Right lobe of liver (tissue), 6 donors: Measurements from ENCODE around the gene SLC28A3. TPM values are rescaled to one million over a fixed set of nuclear protein-coding genes. Genes with fewer than 3 reads are reported as not detected.

Experiments used
- ATAC-seq, 4 donors: fragments of 200-7000 bp; cut with Tn5 transposase; one replicate each; pipeline ENCODE4 v1.9.1; 2020; ENCODE audit warnings: mild to moderate bottlenecking in 4 of 4, moderate library complexity in 4 of 4
- DNase-seq, 3 donors: peaks; one replicate each; pipeline ENCODE4 v3.0.0-alpha.2; 2020
- H3K27ac ChIP-seq, 3 donors: fragments of 200-600 bp; one replicate each; pipeline ENCODE4 v1.8.0; 2022
- H3K27me3 ChIP-seq, 2 donors: fragments of 200-600 bp; one replicate each; pipeline ENCODE4 v1.8.0; 2022
- H3K36me3 ChIP-seq, 4 donors: fragments of 200-600 bp; sonication (generic) in 1 of 4; one replicate each; pipeline versions ENCODE4 v1.5.1 to v1.8.0; 2017 to 2022; ENCODE audit warnings: control low read depth in 1 of 4
- H3K4me1 ChIP-seq, 4 donors: fragments of 200-600 bp; sonication (generic) in 1 of 4; one replicate each; pipeline versions ENCODE4 v1.5.1 to v1.8.0; 2017 to 2022; ENCODE audit warnings: control low read depth in 1 of 4
- H3K4me3 ChIP-seq, 3 donors: fragments of 200-600 bp; one replicate each; pipeline ENCODE4 v1.8.0; 2022
- H3K9me3 ChIP-seq, 4 donors: fragments of 200-600 bp; sonication (generic) in 1 of 4; one replicate each; pipeline versions ENCODE4 v1.5.1 to v1.8.0; 2017 to 2022; ENCODE audit warnings: control low read depth in 1 of 4
- POLR2A ChIP-seq: fragments of 450-650 bp; IDR thresholded peaks from one replicate; pipeline ENCODE4 v1.6.1; 2017; ENCODE audit warnings: antibody characterized with exemption, mild to moderate bottlenecking
- WGBS: methylation state at CpG from one replicate; pipeline ENCODE4 v1.1.6; 2018; ENCODE audit warnings: low coverage, low lambda C conversion rate; ENCODE audit not compliant: insufficient coverage; ENCODE audit errors: missing lambda C conversion rate; 5-methylcytosine and 5-hydroxymethylcytosine counted together
- intact Hi-C, 2 donors: fragments of 100-400 bp; cut with DNase I; formaldehyde crosslinking; loops; one replicate each; pipeline versions ENCODE4 v1.11.2 to v1.14.1; 2022
- total RNA-seq, 6 experiments: library from RNA; depleted of rRNA in 2 of 6; stranded (reverse); fragments of >200 nt in 2 of 6; fragmentation: NEBNext Ultra II Directional in 3 of 6; extraction: Animal tissue kit (Norgen Biotek cat#: 25700) in 3 of 6; gene quantifications; one replicate each; pipeline versions ENCODE4 v1.1.0 to v1.2.4, GENCODE V29; 2016 to 2023
- TF ChIP-seq, protein P1 (sequence below), 4 donors: fragments of 200-600 bp in 3 of 4; fragments of 450-650 bp in 1 of 4; IDR thresholded peaks; one replicate each; pipeline versions ENCODE4 v1.5.1 to v1.8.0; 2016 to 2022; ENCODE audit warnings: antibody characterized with exemption in 4 of 4, mild to moderate bottlenecking in 2 of 4
- donor health status: DM: no; HTN: yes; CAD: no.
- donor health status: DM: no; HTN: no; CAD: no.
- donor health status: DM: no; HTN: no; CAD: no.
- donor health status: DM: no; HTN: yes; CAD: no.
- donor health status: DM: no; HTN: yes; CAD: no.

The SLC28A3 gene
- total RNA-seq, 6 experiments from 2014 or later = 0.07 to 0.16 (median 0.12) TPM

- ATAC-seq (peak in 2 of 4 donors; percentile 30 to 38), DNase-seq (no peak)
- WGBS = 29% methylated on average over 4 of the region's 9 CpGs
- no peak for TF ChIP-seq POLR2A
- TF ChIP-seq, protein P1, sequence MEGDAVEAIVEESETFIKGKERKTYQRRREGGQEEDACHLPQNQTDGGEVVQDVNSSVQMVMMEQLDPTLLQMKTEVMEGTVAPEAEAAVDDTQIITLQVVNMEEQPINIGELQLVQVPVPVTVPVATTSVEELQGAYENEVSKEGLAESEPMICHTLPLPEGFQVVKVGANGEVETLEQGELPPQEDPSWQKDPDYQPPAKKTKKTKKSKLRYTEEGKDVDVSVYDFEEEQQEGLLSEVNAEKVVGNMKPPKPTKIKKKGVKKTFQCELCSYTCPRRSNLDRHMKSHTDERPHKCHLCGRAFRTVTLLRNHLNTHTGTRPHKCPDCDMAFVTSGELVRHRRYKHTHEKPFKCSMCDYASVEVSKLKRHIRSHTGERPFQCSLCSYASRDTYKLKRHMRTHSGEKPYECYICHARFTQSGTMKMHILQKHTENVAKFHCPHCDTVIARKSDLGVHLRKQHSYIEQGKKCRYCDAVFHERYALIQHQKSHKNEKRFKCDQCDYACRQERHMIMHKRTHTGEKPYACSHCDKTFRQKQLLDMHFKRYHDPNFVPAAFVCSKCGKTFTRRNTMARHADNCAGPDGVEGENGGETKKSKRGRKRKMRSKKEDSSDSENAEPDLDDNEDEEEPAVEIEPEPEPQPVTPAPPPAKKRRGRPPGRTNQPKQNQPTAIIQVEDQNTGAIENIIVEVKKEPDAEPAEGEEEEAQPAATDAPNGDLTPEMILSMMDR (IDR thresholded peaks at IDR 0.05) = no peak
- intact Hi-C loops = no loop called here
- H3K36me3 ChIP-seq = no peaks in the 10 kb centered on the region
- H3K4me3 ChIP-seq = no peak overlapping the region
- H3K27me3 ChIP-seq = no peaks in the 10 kb centered on the region
- H3K4me1 ChIP-seq = no peaks in the 10 kb centered on the region
- H3K9me3 ChIP-seq = no peaks in the 10 kb centered on the region
- no peak overlapping the region for H3K27ac ChIP-seq
Observed at GRCh38 chr9:84258371-84258770, 82.2 kb downstream of the SLC28A3 start.

DNA sequence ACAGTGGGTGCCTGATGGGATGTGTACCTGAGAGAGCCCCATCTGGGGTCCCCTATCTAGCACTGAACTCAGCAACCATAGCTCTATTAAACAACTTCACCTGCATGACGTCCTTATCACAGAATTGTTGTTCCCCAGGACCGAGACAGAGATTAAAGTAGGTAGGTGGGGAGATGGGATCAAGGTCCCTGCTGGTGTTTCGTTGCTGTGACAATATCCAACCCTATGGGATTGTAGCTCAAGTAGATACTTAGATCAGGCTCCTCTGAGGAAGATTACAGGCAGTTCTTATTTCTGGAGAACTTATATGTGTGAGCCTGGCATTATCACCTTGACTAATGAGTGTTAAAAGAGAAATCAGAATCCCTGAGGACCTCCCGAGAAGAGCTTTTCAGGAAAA is 84.9 kb downstream of the SLC28A3 start:
- WGBS = 22% methylated on average over 4 of the region's 4 CpGs
- Histone ChIP-seq H3K36me3 (no peaks in the 10 kb centered on the region), H3K9me3 (no peaks in the 10 kb centered on the region), H3K4me1 (no peaks in the 10 kb centered on the region), H3K27ac (no peak overlapping the region), H3K27me3 (no peaks in the 10 kb centered on the region), H3K4me3 (no peak overlapping the region)
- no peak for TF ChIP-seq POLR2A
- TF ChIP-seq, protein P1 (IDR thresholded peaks at IDR 0.05) = no peak
- intact Hi-C loops = no loop called here
- DNase-seq (no peak), ATAC-seq (no peak)

GRCh38 chr9:84254972-84255371 is 85.6 kb downstream of the SLC28A3 start:
- no peaks in the 10 kb centered on the region for H3K36me3 ChIP-seq
- DNase-seq = no peak
- no peak for ATAC-seq

DNA sequence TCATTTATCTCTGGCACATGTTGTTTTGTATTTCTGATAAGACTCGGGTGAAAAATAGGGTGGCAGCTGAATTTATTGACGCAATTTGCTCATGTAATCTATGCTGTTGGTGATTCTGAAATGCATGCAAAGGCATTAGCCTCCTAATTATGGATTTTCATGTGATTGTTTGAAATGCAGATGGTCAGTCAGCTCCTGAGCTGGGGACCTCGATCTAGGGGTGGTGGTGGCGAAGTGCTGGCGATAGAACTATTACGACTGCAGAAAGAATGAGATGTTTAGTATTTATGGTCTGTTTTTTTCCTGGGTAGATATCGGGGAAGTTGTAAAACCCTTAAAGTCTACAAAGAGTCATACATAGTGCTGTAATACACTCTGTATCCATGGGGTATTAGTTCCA is 88.6 kb downstream of the SLC28A3 start:
- TF ChIP-seq, protein P1 (IDR thresholded peaks at IDR 0.05) = no peak
- TF ChIP-seq POLR2A = no peak
- Histone ChIP-seq H3K4me1 (no peaks in the 10 kb centered on the region), H3K27me3 (no peaks in the 10 kb centered on the region), H3K9me3 (no peaks in the 10 kb centered on the region), H3K4me3 (no peak overlapping the region), H3K36me3 (no peaks in the 10 kb centered on the region), H3K27ac (no peak overlapping the region)
- DNase-seq (no peak), ATAC-seq (no peak)
- 55% methylated on average over 7 of the region's 7 CpGs for WGBS
- intact Hi-C loops = no loop called here

More at GRCh38 chr9:84254972-84255371, 85.6 kb downstream of the SLC28A3 start:
- Histone ChIP-seq H3K9me3 (no peaks in the 10 kb centered on the region), H3K4me3 (no peak overlapping the region), H3K27me3 (no peaks in the 10 kb centered on the region), H3K4me1 (no peaks in the 10 kb centered on the region), H3K27ac (no peak overlapping the region)
- 62% methylated on average over 6 of the region's 6 CpGs for WGBS
- intact Hi-C loops = no loop called here
- TF ChIP-seq POLR2A = no peak
- TF ChIP-seq, protein P1 (IDR thresholded peaks at IDR 0.05) = no peak

- Histone ChIP-seq H3K36me3 (no peaks in the 10 kb centered on the region), H3K4me1 (no peaks in the 10 kb centered on the region), H3K4me3 (no peak overlapping the region), H3K27me3 (no peaks in the 10 kb centered on the region), H3K9me3 (no peaks in the 10 kb centered on the region), H3K27ac (no peak overlapping the region)
- TF ChIP-seq, protein P1 (IDR thresholded peaks at IDR 0.05) = no peak
- no peak for TF ChIP-seq POLR2A
- WGBS = 63% methylated on average over 3 of the region's 5 CpGs
- DNase-seq (no peak), ATAC-seq (no peak)
- intact Hi-C loops = no loop called here
Observed at GRCh38 chr9:84241817-84242373, 98.7 kb downstream of the SLC28A3 start.
